ENCODE measurements around the gene ST8SIA4. TPM values are rescaled to one million over a fixed set of nuclear protein-coding genes. Genes with fewer than 3 reads are reported as not detected.

ST8SIA4 gene
- total and polyA plus RNA-seq, 10 of the 15 experiments (the other 5 are each of a cell fraction or from before 2014, with no cell fraction given): 4.4 to 30.9 (median 19.5) TPM

DNA sequence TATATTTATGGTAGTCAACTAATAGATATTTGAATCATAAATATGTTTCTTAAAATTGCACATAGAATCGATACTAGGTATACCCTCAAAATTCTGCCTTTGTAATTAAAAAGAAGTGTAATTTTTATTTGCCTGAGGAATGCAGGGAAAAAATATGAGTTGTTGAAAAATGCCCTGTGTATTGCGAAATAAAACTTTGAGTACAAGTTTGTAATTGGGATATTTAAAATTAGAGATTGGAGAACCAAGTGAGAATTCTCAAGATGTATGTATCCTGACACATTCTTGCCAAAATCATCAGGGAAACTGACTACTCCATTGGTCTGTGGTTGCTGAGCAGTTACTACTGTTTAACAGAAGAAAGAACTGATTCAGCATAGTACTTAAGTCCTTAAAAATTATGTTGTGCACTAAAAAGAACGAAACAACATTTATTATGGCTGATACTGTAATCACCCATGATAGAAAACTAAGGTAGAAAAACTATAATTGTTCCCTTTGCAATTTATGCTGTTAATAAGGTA lies 36.0 kb downstream of the ST8SIA4 start:
- H3K4me1 ChIP-seq (ENCODE audit: control insufficient read depth, insufficient read depth, low read length): no peaks in the 10 kb centered on the region
- no peaks in the 10 kb centered on the region for H3K27me3 ChIP-seq (replicated peaks in 1 of 2; ENCODE audit: control insufficient read depth in 2 of 2, insufficient read depth in 2 of 2, low read length in 1 of 2)
- no peak for ATAC-seq
- no peak for DNase-seq (ENCODE audit: low read depth, low spot score)
- no peak overlapping the region for H3K9ac ChIP-seq (ENCODE audit: control insufficient read depth, insufficient read depth, low read length)
- in situ Hi-C loops (cut with MboI) (no loop called here), intact Hi-C loops (cut with micrococcal nuclease; ENCODE audit: unreplicated experiment) (no loop called here)
- peaks cover 0 to 21% of the 10 kb centered on the region in 2 experiments; a peak in 2 of 4 replicates for H3K36me3 ChIP-seq (ENCODE audit: control insufficient read depth in 2 of 2, insufficient read depth in 2 of 2, low read length in 1 of 2)
- H3K79me2 ChIP-seq (ENCODE audit: control insufficient read depth, insufficient read depth, low read length): peaks cover 6% of the 10 kb centered on the region
- BruUV-seq (replicated peaks): no TSS peak
- H3K27ac ChIP-seq (ENCODE audit: control insufficient read depth, insufficient read depth): no peak overlapping the region
- 94% methylated on average over 3 of the region's 3 CpGs for WGBS (ENCODE audit: insufficient coverage, insufficient replicate concordance, low lambda C conversion rate, missing lambda C conversion rate)
- RAD21 ChIA-PET (ENCODE audit: unreplicated experiment): no interaction called here
- POLR2A ChIA-PET: no interaction called here
- SMC1A ChIA-PET (ENCODE audit: uncharacterized antibody, unreplicated experiment): interaction anchor here (1.0 kb wide), 1 partner anchor 8 kb away, joined by 5 read pairs; no protein-coding TSS in a partner anchor
- H4K20me1 ChIP-seq (ENCODE audit: control insufficient read depth, insufficient read depth): no peaks in the 10 kb centered on the region
- TF ChIP-seq, protein P1, sequence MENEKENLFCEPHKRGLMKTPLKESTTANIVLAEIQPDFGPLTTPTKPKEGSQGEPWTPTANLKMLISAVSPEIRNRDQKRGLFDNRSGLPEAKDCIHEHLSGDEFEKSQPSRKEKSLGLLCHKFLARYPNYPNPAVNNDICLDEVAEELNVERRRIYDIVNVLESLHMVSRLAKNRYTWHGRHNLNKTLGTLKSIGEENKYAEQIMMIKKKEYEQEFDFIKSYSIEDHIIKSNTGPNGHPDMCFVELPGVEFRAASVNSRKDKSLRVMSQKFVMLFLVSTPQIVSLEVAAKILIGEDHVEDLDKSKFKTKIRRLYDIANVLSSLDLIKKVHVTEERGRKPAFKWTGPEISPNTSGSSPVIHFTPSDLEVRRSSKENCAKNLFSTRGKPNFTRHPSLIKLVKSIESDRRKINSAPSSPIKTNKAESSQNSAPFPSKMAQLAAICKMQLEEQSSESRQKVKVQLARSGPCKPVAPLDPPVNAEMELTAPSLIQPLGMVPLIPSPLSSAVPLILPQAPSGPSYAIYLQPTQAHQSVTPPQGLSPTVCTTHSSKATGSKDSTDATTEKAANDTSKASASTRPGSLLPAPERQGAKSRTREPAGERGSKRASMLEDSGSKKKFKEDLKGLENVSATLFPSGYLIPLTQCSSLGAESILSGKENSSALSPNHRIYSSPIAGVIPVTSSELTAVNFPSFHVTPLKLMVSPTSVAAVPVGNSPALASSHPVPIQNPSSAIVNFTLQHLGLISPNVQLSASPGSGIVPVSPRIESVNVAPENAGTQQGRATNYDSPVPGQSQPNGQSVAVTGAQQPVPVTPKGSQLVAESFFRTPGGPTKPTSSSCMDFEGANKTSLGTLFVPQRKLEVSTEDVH (IDR thresholded peaks at IDR 0.05; ENCODE audit: low read depth, partially characterized antibody): no peak
- TF ChIP-seq, protein P2, sequence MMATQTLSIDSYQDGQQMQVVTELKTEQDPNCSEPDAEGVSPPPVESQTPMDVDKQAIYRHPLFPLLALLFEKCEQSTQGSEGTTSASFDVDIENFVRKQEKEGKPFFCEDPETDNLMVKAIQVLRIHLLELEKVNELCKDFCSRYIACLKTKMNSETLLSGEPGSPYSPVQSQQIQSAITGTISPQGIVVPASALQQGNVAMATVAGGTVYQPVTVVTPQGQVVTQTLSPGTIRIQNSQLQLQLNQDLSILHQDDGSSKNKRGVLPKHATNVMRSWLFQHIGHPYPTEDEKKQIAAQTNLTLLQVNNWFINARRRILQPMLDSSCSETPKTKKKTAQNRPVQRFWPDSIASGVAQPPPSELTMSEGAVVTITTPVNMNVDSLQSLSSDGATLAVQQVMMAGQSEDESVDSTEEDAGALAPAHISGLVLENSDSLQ (IDR thresholded peaks at IDR 0.05): no peak
- TF ChIP-seq ZNF622 (IDR thresholded peaks at IDR 0.05) (no peak), RFX5 (IDR thresholded peaks at IDR 0.05; ENCODE audit: low read depth, low read length) (no peak), NR2F1 (conservative IDR thresholded peaks at IDR 0.05) (no peak), CEBPB (IDR thresholded peaks at IDR 0.05; ENCODE audit: borderline replicate concordance in 1 of 2, low read depth in 2 of 2, low read length in 2 of 2) (no peak)
- TF ChIP-seq, protein P3, sequence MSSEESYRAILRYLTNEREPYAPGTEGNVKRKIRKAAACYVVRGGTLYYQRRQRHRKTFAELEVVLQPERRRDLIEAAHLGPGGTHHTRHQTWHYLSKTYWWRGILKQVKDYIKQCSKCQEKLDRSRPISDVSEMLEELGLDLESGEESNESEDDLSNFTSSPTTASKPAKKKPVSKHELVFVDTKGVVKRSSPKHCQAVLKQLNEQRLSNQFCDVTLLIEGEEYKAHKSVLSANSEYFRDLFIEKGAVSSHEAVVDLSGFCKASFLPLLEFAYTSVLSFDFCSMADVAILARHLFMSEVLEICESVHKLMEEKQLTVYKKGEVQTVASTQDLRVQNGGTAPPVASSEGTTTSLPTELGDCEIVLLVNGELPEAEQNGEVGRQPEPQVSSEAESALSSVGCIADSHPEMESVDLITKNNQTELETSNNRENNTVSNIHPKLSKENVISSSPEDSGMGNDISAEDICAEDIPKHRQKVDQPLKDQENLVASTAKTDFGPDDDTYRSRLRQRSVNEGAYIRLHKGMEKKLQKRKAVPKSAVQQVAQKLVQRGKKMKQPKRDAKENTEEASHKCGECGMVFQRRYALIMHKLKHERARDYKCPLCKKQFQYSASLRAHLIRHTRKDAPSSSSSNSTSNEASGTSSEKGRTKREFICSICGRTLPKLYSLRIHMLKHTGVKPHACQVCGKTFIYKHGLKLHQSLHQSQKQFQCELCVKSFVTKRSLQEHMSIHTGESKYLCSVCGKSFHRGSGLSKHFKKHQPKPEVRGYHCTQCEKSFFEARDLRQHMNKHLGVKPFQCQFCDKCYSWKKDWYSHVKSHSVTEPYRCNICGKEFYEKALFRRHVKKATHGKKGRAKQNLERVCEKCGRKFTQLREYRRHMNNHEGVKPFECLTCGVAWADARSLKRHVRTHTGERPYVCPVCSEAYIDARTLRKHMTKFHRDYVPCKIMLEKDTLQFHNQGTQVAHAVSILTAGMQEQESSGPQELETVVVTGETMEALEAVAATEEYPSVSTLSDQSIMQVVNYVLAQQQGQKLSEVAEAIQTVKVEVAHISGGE (CRISPR knock-in tag; IDR thresholded peaks at IDR 0.05): no peak
- no peak overlapping the region for H2AFZ ChIP-seq (ENCODE audit: control insufficient read depth, low read depth, low read length)
- no peak overlapping the region for H3K4me3 ChIP-seq
- no peak for FAIRE-seq
- H3K4me2 ChIP-seq (ENCODE audit: control insufficient read depth, insufficient read depth): no peak overlapping the region
- peaks cover 18% of the 10 kb centered on the region; the same call in 2 of the 3 replicates for H3K9me3 ChIP-seq (replicated peaks; ENCODE audit: control insufficient read depth, insufficient read depth, low read length)
- CTCF ChIA-PET: no interaction called here

Data from GM12878 (cell line).